ENCODE data around the gene PRKCA.
A peak's percentile ranks its signal among the peaks of the same experiment; 100 is the strongest.

The PRKCA gene

DNA sequence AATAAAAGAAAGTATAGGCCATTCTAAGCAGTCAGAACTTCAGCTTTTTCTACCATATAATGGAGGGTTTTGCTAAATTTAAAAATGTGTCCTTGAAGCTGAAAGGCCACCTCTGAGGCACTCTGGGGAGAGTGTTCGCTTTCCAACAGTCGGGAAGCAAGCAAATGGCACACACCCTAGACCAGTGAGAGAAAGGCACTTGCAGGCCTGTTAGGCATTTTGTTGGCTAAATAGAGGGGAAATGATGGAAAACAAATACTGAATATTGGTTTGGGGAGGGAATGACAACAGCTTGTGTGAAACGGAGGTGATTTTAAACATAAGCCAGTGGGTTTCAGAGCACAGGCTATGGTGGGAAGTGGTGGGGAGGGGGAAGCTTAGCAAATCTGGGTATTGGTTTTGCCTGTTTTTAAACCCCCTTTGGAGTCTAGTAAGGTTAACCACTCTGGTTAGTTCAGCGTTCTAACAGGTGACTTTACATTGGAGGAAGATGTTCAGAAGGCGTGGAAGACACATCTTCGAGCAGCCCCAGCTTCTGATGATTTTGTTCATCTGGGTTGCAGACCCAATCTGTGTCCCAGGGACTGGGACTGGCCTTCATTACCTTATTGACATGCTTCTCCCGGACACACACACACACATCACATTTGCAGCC, 90.5 kb downstream of the PRKCA start:
- no peak for DNase-seq

DNA sequence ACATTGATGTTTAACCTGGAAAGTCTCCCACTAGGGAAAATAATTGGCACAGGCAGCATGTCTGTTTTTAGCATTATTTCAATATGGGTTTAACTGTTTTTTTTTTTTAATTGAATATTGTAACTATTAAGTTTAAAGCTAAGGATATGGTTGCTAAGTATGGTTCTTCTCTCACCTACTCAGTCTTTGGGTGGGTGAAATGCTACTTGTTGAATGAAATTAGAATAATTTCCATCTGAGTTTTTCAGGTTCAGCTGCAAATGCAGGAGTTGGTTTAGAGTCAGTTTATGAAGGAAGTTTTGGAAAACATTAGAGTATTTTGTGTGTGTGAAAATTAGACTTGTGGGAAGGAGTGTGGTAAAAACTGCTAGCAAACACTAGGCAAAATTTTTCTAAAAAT, 93.5 kb downstream of the PRKCA start:
- DNase-seq, result no peak

DNA sequence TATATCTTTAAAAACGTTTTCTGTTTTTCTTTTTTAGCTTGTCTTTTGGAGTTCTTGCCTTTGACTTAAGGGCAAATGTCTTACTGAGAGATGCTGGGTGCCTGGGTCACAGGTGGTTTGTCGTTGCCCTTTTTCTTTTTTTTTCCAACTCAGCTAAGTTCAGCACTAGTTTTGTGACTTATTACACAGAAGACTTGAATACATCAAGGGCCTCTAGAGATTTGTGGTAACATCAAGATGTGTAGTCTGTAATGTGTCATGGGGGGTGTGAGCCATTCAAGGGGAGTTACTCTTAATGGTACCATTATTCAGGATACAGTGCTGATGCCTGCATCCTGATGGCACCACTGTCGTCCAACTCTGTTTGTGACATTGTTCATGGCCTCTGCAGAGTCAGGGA, 95.1 kb downstream of the PRKCA start:
- DNase-seq, result no peak

DNA sequence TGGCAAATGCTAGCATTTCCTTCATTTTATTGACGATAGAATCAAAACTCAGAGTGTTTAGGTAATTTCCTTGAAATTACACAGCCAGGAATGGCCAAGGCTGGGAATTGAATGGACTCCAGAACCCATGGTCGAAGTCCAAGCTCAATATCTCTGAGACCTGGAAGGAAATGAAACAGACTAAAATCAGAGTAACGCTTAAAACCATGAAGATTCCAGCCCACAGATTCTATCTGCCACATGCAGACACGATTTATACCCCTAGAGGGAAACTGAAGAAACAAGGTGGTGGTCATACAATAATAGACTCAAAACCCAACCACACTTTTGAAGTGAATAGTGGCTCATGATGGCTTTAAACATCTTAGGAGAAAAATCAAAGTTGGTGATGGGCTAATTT, 95.6 kb downstream of the PRKCA start:
- DNase-seq, result no peak

DNA sequence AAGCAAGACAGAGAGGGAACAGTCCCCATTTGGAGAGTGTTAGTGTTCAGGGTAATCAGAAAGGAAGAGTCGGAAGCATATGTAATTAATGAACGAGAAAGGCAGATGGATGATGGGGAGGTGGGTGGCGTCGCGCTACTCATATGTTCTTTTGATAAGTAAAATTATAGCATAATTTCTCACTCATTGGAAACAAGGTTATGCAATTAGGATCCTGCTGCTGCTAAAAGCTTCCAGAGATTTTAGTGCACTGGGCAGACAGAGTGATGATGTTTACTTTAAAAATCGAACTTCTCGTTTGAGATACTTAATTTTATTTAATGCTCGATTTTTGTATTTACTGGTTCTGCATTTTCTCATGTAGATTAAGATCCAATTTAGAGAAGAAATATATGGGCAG, 96.2 kb downstream of the PRKCA start:
- no peak for DNase-seq

DNA sequence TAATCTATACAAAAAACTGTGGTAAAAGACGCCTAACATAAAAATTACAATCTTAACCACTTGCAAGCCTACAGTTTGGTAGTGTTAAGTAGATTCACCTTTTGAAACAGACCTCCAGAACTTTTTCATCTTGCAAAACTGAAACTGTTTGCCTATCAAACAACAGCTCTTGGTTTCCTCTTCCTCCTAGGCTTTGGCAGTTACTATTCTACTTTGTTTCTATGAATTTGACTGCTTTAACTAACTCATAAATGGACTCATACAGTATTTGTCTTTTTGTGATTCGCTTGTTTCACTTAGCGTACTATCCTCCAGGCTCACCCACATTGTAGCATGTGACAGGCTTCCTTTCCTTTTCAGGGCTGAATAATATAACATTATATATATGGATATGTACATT, 97.0 kb downstream of the PRKCA start:
- DNase-seq, result no peak

DNA sequence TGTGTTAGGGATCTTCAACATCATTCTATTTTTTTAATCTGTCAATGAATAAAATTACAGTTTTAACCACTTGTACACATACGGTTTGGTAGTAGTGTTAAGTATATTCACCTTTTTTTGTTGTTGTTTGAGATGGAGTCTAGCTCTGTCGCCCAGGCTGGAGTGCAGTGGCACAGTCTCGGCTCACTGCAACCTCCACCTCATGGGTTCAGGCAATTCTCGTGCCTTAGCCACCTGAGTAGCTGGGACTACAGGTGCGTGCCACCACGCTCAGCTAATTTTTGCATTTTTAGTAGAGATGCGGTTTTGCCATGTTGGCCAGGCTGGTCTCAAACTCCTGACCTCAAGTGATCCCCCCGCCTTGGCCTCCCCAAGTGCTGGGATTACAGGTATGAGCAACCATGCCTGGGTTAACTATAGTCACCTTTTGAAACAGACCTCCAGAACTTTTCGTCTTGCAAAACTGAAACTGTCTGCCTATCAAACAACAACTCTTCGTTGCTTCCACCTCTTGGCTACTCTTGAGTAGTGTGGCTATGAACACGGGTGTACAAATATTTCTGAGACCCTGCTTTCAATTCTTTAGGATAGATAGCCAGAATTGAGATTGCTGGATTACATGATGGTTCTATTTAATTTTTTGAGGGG, 97.8 kb downstream of the PRKCA start:
- peak in 1 of 2 experiments; percentile 18 for DNase-seq

DNA sequence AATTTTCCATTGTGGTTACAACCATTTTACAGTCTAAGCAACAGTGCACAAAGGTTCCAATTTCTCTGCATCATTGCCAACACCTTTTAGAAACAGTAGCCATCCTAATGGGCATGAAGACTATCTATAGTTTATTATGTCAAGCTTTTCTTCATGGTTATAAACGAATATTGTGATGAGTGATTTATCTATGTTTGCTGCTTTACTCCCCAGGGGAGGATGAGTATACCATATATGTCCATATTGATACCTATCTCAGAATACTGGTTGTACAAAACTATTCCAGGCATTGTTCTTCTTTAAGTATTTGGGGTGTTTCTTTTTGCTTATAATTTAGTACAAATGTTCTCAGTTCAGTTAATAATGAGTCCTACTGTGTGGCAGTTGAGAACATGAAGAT, 98.3 kb downstream of the PRKCA start:
- DNase-seq, result no peak

DNA sequence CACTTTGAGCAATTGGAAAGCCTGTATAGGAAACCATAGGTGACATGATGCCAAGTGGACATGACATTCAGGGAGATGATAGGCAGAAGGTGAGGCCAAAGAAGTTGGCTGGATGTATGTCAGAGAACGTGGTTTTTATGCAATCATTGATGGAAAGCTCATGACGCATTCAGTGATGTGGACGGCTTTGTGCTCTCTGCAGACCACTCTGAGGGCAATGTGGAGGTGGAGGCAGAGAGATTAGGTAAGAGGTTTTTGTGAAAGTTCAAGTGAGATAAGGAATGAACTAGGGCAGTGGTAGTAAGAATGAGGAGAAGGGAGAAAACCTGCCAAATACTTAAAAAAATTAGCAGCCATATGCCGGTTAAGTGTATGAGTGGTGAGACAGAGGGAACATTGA, 99.0 kb downstream of the PRKCA start:
- peak in 1 of 2 experiments; percentile 26 for DNase-seq

DNA sequence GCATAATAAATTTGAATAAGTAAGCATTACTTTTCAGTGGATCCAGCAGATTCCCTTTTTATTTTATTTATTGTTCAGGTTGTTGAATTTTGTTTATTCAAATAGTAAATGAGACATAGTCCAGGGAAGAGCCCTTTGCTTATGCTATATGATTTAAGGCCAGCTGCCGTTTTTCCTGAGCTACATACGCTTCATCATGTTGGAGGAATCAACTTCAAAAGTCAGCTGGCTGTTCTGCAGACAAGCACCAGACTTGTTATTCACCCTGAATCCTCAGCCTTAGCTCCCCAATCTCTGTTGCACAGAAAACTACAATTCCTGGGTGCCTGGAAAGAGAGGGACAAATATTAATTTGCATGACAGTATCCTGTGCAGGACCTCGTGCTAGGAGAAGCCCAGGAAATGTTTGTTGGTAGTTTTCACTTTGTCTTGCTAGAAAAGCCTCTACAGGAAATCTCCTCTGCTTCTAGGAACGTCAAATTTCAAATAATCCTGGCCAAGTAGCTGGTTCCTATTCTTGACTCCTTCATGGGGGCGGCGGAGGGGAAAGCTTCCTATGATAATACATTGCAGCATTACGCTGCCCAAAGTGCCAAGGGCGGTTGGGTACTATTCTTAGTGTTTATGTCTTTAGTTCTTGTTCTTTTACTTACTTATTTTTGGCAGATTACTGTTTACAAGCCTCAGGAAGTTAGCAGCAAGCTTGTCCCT, 101.6 kb downstream of the PRKCA start:
- no peak for DNase-seq

DNA sequence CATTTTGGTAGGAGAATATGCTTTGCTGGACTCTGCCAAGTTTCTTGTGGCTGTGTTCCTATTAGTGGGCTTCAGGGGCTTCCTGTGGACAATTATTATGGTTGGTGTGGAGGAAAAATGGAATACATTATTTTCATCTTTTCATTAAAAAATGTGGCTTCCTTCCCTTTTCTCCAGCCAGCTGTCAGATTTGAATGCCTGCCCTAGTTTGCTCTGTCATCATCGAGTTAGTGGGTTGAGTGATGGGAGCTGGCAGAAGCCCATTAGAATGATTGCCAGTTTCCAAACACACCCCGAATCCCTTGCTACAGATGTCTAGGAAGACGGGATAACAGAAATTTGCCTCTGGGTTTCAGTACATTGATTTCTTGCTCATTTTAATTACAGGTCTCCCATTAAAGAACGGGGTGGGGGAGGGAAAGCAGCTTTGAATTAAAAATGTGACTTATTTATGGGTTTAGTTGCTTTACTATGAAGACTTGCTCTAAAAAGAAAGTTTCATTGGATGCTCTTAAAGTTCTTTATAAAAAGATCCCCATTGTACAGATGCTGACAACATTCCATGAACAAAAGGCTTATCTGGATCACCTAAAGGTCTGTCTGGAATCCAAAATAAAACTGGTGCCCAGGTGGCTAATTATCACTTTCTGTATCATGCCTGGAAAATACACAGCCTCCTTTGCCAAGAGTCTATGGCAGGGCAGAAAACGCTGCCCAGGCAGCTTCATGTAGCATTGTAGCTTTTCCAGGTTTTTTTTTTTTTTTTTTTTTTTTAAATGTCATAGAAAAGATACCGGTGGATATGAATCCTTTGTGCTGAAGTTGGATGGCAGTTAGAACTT, 103.6 kb downstream of the PRKCA start:
- DNase-seq, result no peak

DNA sequence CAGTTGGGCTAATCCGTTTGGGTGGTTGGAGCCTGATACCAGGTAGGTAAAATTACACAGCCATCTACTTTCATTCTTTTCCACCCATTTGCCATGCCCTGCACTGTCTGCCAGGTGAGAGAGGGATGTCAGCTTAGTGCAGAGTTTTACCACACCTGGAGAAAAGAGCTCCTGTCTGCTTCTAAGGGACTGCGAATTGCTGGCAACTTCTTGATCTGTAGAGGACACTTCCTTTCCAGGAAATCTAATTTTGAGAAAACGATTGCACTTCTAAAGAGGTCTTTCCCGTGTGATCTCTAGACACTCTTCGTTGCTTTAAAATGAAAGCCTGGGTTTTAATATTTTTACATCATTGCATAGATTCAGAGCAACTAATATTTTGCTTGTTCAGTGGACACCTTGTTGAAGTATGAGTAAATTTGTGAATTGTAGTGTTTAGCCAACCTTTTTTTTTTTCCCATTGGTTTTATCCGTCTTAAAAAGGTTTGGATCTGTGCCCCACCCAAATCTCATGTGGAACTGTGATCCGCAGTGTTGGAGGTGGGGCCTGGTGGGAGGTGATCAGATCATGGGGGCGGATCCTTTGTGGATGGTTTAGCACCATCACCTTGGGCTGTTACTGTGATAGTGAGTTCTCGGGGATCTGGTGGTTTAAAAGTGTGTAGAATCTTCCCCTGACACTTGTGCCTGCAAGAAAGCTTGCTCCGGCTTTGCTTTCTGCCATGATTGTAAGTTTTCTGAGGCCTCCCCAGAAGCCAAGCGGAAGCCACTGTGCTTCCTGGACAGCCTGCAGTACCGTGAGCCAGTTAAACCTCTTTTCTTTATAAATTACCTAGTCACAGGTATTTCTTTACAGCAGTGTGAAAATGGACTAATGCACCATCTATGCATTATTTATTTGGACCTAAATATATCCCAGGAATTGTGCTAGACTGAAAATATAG, 104.6 kb downstream of the PRKCA start:
- DNase-seq, result no peak

DNA sequence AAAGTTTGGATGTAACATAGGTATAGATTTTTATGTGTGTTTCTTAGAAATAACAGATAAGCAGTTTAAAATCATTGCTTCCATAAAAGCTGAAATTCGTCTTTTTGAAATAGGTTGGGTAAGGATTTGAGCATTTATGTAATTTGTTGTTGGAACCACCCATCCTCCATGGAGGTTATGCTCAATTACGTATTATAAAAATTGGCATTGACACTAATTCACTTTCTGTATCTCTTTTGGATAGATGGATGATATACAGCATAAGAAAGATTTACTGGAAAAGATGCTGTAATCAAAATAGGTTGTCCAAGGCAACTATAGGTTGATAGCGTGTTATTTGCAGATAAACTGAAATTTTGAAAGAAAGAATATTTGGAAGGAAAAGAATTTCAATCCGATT, 105.5 kb downstream of the PRKCA start:
- no peak for DNase-seq

DNA sequence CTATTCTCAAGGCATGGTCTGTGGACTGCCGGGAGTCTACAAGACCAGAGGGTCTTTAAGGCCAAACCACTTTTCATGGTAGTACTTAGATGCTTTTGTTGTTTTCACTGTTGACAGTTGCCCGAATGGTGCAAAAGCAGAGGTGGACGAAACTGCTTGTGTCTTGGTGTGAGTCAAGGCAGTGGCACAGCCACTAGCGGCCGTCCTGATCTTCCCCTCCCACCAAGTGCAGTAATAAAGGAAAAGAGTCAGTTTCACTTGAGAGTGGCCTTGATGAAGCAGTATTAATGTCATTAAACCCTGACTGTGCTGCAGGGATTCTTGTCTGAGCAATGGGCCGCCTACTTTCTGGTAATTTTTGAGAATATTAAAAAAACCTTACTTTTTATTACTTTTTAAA, 109.1 kb downstream of the PRKCA start:
- DNase-seq, result no peak

DNA sequence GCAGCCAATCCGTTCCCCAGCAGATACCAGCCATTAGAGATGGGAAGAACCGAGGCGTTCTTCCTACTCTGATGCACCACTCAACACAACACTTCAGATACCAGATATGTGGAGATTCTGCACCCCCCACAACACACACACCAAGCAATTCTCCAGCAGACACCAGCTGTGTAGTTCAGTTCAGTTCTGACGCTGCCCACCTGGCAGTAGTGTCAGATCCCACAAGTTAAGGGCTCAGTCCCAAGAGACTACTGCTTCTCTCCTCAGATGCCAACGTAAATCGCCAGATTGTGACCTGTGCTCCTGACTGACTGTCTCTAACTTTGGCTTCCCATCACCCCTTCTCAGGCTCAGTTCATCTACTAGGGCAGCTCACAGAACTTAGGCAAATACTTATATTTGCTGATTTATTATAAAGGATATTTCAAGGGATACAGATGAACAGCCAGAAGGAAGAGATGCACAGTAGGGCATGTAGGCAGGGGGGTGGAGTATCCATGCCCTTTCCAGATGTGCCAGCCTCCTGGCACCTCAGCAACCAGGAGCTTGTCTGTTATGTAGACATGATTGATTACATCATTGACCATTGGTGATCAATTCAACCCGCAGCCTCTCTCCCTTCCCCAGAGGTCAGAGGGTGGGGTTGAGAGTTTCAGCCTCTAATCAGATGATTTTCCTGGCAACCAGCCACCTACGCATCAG, 110.6 kb downstream of the PRKCA start:
- no peak for DNase-seq

DNA sequence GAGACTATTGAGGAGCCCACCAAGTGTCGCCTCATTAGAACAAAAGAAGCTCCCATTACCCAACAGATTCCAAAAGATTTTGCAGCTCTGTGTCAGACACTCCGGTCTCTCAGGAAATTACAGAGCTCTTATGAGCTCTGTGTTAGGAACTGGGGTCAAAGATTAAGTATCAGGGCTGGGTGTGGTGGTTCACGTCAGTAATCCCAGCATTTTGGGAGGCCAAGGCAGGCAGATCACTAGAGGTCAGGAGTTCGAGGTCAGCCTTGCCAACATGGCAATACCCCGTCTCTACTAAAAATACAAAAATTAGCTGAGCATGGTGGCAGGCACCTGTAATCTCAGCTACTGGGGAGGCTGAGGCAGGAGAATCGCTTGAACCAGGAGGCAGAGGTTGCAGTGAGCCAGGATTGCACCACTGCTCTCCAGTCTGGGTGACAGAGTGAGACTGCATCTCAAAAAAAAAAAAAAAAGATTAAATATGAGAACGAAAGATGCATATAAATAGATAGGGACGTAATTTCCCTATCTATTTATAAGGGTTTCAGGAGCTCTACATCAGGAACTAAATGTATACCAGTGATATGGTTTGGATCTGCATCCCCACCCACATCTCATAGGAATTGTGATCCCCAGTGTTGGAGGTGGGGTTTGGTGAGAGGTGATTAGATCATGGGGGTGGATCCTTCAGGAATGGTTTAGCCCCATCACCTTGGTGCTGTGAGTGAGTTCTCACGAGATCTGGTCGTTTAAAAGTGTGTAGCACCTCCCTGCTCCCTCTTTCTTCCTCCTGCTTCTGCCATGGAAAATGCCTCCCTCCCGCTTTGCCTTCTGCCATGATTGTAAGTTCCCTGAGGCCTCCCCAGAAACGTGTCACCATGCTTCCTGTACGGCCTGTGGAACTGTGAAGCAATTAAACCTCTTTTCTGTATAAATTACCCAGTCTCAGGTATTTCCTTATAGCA, 111.4 kb downstream of the PRKCA start:
- DNase-seq, result no peak

DNA sequence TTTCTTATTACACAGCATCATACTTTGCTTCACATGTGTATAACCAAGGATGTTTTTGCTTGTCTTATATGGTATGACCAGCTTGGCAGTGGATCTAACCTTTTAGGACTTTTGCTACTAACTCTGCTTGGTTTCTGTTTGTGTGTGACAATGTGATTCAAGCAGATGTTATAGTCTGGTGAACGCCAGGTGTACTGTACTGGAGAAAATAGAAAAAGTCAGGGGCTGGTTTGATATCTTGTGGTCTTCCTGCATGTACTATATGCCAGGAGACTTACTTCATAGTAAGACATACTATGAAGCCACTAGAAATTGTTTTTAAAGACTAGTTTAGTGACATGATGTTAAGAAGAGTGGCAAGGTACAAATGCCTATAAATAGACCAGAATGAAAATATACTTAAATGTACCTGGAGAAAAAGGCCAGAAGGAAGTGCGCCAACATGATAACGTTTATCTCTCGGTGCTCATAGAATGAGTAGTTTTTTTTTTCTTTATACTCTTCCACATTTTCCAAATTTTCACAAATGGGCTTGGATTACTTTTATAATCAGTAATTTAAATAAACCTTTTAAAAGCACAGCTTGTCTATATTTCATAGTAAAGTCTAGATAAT, 112.3 kb downstream of the PRKCA start:
- no peak for DNase-seq

DNA sequence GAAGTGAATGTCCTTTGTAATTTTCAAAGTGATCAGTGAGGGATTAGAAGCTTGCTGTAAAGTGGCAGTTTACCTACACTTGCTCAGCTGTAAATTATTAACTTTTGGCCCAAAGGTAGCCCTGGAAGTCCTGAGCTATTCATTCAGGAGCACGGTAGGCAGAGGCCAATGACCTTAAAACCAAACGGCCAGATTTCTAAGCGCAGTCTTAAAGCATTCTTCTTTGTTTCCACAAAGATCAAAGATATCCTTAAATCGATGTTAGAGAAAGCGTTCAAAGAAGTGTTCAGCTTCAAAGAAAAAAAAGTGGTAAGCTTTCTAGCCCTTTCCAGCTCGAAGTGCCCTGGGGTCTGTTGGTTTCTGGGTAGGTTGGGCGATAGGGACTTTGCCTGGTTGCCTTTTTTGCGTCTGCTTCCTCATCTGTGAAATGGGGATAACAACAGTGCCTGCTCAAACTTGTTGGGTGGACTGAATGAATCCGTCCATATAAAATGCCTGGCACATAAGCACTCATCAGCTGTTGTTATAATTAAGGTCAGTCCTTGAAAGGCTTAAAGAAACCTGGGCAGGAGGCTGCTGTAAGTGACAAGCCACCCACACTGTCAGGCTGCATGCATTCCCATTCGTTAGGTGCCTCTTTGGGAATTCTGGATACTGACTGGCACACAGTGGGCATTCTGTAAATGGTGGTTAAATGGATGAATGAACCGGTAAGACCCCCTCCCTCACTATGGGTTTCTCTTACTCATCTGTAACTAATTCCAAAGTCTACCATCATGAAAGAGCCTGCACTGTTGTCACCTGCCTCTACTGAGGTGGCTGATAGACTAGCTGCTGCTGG, 113.2 kb downstream of the PRKCA start:
- no peak for DNase-seq

Data from activated CD4-positive, alpha-beta T cell treated with anti-CD3 and anti-CD28 coated beads, Interleukin-2, amount 50 U/mL, for 48 hours (primary cell).